ENCODE results near the gene ABCC3.

Gene ABCC3

DNA sequence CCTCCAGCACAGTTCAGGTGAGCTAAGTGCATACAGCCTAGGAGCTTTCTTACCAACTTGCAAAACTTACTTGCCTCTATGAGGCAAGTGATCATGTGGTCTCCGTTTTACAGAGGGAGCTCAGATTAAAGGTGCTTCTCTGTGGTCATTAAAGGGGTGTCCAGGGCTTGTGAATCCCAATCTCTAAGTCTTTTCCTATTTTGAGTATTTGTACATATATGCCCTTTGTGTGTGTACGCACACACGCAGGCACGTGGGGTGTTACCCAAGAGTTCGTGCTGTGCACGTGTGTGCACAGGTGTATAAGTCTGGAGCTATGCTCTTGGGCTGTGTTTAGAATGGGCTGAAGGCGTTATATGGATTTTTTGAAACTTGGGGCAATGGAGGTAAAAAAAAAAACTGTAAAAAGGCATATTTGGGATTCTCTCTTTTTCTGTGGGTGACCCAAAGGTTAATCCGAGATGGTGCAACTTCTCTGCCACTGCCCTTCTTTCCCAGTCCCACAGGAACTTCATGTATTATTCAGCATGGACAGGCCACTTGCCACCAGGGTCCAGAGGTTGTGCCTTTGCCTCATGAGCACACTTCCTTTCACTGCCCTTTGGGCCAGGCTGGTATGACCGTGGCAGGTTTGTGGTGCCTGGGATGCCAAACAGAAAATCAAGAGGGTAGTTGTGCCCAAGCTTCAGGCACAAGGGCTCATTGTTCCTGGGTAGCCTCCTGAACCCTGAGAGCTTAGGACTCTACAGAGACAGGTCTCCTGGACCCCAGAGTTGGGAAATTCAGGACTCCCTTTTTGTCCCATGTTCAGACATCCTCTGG lies 1.5 kb downstream of the ABCC3 start:
- no peaks in the 10 kb centered on the region for H3K27me3 ChIP-seq (ENCODE audit: insufficient read depth, low read depth, severe bottlenecking)
- no peak overlapping the region for H3K4me3 ChIP-seq (ENCODE audit: low read depth, low read length)
- H3K9me3 ChIP-seq (ENCODE audit: severe bottlenecking): no peaks in the 10 kb centered on the region
- no peak for DNase-seq
- H3K36me3 ChIP-seq: no peaks in the 10 kb centered on the region
- no peak overlapping the region for H3K27ac ChIP-seq
- TF ChIP-seq, protein P1, sequence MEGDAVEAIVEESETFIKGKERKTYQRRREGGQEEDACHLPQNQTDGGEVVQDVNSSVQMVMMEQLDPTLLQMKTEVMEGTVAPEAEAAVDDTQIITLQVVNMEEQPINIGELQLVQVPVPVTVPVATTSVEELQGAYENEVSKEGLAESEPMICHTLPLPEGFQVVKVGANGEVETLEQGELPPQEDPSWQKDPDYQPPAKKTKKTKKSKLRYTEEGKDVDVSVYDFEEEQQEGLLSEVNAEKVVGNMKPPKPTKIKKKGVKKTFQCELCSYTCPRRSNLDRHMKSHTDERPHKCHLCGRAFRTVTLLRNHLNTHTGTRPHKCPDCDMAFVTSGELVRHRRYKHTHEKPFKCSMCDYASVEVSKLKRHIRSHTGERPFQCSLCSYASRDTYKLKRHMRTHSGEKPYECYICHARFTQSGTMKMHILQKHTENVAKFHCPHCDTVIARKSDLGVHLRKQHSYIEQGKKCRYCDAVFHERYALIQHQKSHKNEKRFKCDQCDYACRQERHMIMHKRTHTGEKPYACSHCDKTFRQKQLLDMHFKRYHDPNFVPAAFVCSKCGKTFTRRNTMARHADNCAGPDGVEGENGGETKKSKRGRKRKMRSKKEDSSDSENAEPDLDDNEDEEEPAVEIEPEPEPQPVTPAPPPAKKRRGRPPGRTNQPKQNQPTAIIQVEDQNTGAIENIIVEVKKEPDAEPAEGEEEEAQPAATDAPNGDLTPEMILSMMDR (IDR thresholded peaks at IDR 0.05; ENCODE audit: low read depth, low read length): no peak

DNA sequence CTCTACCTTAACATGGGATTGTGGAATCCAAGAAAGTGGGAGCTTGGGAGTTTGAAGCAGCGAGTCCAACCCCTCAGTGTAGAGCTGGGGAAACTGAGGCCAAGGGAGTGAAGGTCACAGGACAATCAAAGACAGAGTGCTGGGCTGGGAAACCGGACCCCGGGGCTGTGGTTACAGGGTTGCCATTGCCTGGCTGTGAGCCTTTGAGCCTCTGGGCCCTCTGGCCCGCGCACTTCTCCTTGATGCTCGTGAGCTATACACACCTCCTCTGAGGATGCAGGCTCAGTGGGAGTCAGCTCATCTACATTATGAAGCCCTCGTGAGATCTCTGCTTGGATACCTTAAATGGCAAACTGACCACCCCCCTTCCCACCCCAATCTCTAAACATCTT lies 2.1 kb downstream of the ABCC3 start:
- no peaks in the 10 kb centered on the region for H3K36me3 ChIP-seq
- H3K4me3 ChIP-seq (ENCODE audit: low read depth, low read length): no peak overlapping the region
- TF ChIP-seq, protein P1 (IDR thresholded peaks at IDR 0.05; ENCODE audit: low read depth, low read length): no peak
- no peak for DNase-seq
- H3K9me3 ChIP-seq (ENCODE audit: severe bottlenecking): no peaks in the 10 kb centered on the region
- H3K27me3 ChIP-seq (ENCODE audit: insufficient read depth, low read depth, severe bottlenecking): no peaks in the 10 kb centered on the region
- no peak overlapping the region for H3K27ac ChIP-seq

DNA sequence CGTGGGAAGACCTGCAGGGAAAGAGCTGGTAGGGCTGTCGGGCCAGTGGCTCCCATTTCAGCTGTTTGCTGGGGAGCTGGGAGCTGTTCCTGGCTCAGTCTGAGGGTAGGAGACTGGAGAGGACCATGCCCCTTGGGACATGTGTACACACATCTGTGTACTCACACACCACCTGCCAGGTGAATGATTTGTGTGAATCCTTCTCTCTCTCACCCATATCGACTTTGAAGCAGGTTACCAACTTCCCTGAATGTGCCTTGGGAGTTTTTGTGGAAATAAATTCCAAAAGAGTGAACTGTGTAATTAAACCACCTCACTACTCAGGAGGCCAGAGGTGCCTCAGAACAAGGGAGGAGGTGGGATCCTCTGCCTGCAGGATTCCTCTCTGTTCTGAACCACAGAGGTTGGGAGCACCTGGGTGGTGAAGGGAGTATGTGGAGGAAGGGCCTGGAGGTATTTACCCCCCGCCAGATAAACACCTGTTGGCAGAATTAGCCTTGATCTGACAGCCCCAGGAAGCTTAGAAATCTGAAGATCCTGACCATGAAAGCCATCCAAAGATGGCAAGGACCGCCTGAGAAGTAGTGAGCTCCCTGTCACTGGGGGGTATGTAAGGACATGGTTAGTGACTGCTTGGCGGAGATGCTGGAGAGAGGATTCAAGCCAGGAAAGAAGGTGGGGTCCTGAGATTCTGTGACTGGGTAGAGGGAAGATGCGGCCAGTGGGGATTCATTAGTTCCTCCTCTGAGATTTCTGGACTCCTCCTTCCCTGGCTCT lies 3.3 kb downstream of the ABCC3 start:
- no peak overlapping the region for H3K27ac ChIP-seq
- H3K27me3 ChIP-seq (ENCODE audit: insufficient read depth, low read depth, severe bottlenecking): no peaks in the 10 kb centered on the region
- H3K4me3 ChIP-seq (ENCODE audit: low read depth, low read length): no peak overlapping the region
- no peak for DNase-seq
- no peaks in the 10 kb centered on the region for H3K36me3 ChIP-seq
- H3K9me3 ChIP-seq (ENCODE audit: severe bottlenecking): no peaks in the 10 kb centered on the region
- TF ChIP-seq, protein P1 (IDR thresholded peaks at IDR 0.05; ENCODE audit: low read depth, low read length): no peak

DNA sequence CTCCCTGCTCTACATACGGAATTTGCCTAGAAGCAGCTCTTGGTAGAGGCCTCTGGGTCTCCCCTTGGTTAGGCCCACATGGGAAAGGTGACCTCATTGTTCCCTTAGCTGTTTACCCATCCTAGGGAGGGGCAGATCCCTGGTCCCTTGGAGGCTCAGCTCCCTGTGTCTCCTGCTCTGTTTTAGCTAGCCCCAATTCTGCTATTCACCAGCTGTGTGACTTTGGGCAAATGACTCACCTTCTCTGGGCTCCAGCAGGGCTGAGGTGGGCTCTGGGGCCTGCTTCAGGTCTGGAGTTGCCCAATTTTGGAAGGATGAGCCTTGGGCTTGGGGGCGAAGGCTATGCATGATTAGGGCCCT lies 3.9 kb downstream of the ABCC3 start:
- H3K27ac ChIP-seq: no peak overlapping the region
- H3K27me3 ChIP-seq (ENCODE audit: insufficient read depth, low read depth, severe bottlenecking): no peaks in the 10 kb centered on the region
- DNase-seq: no peak
- H3K4me3 ChIP-seq (ENCODE audit: low read depth, low read length): no peak overlapping the region
- TF ChIP-seq, protein P1 (IDR thresholded peaks at IDR 0.05; ENCODE audit: low read depth, low read length): no peak
- H3K36me3 ChIP-seq: no peaks in the 10 kb centered on the region
- H3K9me3 ChIP-seq (ENCODE audit: severe bottlenecking): no peaks in the 10 kb centered on the region

DNA sequence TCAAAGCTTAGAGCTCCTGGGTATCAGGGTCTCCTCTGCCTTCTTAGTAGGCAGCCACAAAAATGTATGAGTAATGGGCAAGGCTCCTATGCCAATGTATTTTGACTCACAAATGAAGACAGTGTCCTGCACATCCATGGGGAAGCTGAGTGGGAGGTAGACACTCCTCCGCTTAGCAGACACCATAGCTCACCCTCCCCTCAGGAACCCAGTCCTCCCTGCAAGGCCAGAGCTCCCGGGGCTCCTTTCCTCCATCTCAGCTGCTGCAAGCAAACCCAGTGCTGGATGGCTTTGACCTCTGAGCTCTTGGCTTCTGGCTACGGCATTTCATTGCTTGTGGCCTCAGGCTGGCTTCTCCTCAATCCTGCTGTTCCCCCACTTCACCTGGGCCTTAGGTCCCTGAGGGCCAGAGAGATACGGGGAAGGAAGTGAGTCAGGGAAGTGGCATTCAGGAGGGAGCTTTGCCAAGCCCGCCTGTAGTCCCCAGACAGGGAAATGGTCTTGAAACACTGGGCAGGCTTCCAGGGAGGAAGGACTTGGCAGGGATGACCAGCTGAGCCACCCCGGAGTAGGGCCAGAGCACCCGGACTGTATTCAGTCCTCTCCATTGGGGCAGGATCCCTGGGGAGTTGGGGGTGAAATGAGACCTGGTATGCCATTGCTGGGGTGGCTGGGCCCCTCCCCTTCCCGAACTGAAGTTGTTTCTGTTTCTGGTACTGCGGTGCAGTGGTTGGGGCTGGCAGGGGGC lies 4.5 kb downstream of the ABCC3 start:
- no peak overlapping the region for H3K4me3 ChIP-seq (ENCODE audit: low read depth, low read length)
- TF ChIP-seq, protein P1 (IDR thresholded peaks at IDR 0.05; ENCODE audit: low read depth, low read length): no peak
- no peaks in the 10 kb centered on the region for H3K36me3 ChIP-seq
- no peak for DNase-seq
- H3K27me3 ChIP-seq (ENCODE audit: insufficient read depth, low read depth, severe bottlenecking): no peaks in the 10 kb centered on the region
- no peak overlapping the region for H3K27ac ChIP-seq
- no peaks in the 10 kb centered on the region for H3K9me3 ChIP-seq (ENCODE audit: severe bottlenecking)
